Measurements from ENCODE around the gene RPL4.

The RPL4 gene

DNA sequence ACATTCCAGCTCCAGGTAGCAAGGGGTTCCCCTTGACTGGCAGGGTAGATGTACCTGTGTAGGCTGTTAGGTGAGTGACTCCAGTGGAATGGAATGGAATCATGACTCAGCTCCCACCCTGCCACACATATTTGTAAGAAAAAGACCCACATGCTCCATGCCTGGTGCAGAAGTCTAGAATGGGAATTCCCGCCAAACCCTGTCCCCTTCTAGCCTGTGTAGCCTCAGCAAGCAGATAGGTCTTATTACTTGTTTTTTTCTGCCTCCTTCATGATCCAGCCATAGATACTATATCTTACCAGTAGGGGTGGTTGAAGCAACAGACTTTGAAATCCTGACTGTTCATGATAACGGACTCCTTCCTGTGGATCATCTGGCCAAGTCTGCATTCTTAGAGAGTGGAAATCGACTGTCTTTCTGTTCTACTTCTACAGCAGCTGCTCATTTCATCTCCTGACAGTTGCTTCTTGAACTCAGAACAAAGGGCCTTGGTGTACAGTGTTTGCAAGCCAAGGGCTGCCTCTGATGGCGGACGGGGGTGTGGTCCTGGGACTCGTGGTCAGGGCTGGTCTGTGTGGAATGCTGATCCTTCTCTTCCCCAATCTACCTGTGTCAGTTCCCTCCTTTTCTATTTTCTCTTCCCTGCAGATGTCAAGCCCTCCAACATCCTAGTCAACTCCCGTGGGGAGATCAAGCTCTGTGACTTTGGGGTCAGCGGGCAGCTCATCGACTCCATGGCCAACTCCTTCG lies 23.4 kb downstream of the RPL4 start:
- no peak overlapping the region for H3K4me3 ChIP-seq (ENCODE audit: low read depth, low read length)
- DNase-seq (ENCODE audit: low read depth) = no peak
- TF ChIP-seq, protein P1, sequence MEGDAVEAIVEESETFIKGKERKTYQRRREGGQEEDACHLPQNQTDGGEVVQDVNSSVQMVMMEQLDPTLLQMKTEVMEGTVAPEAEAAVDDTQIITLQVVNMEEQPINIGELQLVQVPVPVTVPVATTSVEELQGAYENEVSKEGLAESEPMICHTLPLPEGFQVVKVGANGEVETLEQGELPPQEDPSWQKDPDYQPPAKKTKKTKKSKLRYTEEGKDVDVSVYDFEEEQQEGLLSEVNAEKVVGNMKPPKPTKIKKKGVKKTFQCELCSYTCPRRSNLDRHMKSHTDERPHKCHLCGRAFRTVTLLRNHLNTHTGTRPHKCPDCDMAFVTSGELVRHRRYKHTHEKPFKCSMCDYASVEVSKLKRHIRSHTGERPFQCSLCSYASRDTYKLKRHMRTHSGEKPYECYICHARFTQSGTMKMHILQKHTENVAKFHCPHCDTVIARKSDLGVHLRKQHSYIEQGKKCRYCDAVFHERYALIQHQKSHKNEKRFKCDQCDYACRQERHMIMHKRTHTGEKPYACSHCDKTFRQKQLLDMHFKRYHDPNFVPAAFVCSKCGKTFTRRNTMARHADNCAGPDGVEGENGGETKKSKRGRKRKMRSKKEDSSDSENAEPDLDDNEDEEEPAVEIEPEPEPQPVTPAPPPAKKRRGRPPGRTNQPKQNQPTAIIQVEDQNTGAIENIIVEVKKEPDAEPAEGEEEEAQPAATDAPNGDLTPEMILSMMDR (IDR thresholded peaks at IDR 0.05; ENCODE audit: insufficient read depth, low read depth, low read length, missing control alignments) = no peak

DNA sequence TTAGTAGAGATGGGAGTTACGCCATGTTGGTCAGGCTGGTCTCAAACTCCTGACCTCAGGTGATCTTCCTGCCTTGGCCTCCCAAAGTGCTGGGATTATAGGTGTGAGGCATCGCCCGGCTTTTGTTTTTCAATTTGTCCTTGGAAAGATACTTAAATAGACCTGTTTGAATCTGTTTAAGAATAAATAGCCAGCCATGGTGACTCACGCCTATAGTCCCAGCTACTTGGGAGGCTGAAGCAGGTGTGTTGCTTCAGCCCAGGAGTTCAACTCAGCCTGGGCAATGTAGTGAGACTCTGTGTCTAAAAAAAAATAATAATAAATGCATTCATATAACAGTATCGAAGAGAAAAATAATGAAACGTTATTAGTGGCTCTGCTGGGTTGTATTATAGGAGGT lies 24.4 kb downstream of the RPL4 start:
- TF ChIP-seq, protein P1 (IDR thresholded peaks at IDR 0.05; ENCODE audit: insufficient read depth, low read depth, low read length, missing control alignments) = no peak
- no peak overlapping the region for H3K4me3 ChIP-seq (ENCODE audit: low read depth, low read length)
- no peak for DNase-seq (ENCODE audit: low read depth)

- DNase-seq (ENCODE audit: low read depth) = no peak
- TF ChIP-seq, protein P1 (IDR thresholded peaks at IDR 0.05; ENCODE audit: insufficient read depth, low read depth, low read length, missing control alignments) = no peak
- no peak overlapping the region for H3K4me3 ChIP-seq (ENCODE audit: low read depth, low read length)
Observed at GRCh38 chr15:66477011-66477410, 27.6 kb downstream of the RPL4 start.

GRCh38 chr15:66476535-66476934 lies 28.1 kb downstream of the RPL4 start:
- no peak for DNase-seq (ENCODE audit: low read depth)
- no peak overlapping the region for H3K4me3 ChIP-seq (ENCODE audit: low read depth, low read length)
- TF ChIP-seq, protein P1 (IDR thresholded peaks at IDR 0.05; ENCODE audit: insufficient read depth, low read depth, low read length, missing control alignments) = no peak

DNA sequence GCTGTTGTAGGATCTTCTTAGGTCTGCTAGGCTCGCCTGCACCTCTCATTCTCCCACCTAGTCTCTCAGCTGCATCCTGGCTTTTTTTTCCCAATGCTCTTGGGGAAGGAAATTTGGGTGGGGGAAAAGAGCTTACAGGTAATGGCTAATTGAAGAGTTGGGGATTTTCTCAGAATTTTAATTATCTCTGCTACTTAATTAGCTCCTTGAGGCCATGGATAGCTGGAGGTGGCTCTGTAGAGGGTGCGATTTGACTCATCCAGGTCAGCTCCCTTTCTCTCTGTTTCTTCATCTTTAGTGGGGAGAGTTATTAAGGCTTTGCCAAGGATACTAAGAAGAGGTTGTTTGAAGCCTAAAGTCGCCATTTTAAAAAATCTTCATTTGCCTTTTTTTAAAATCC lies 29.7 kb downstream of the RPL4 start:
- TF ChIP-seq, protein P1 (IDR thresholded peaks at IDR 0.05; ENCODE audit: insufficient read depth, low read depth, low read length, missing control alignments) = no peak
- H3K4me3 ChIP-seq (ENCODE audit: low read depth, low read length) = no peak overlapping the region
- DNase-seq (ENCODE audit: low read depth) = no peak

GRCh38 chr15:66474135-66474534 lies 30.5 kb downstream of the RPL4 start:
- H3K4me3 ChIP-seq (ENCODE audit: low read depth, low read length) = no peak overlapping the region
- TF ChIP-seq, protein P1 (IDR thresholded peaks at IDR 0.05; ENCODE audit: insufficient read depth, low read depth, low read length, missing control alignments) = no peak
- no peak for DNase-seq (ENCODE audit: low read depth)

All from GM12865 (cell line).